Uterus (tissue), 2 donors: ENCODE measurements around the gene ADAMTSL4.

ENCODE experiments used
- POLR2A ChIP-seq, 2 donors: fragments of 450-650 bp; IDR thresholded peaks; one replicate each; pipeline ENCODE4 v1.6.1; 2016; ENCODE audit warnings: antibody characterized with exemption in 2 of 2, mild to moderate bottlenecking in 1 of 2, moderate library complexity in 1 of 2
- TF ChIP-seq, protein P1 (sequence below), 4 experiments: fragments of 200-600 bp in 2 of 4; fragments of 450-650 bp in 2 of 4; sonication (generic) in 2 of 4; IDR thresholded peaks; one replicate each; pipeline ENCODE4 v1.5.1; 2016 to 2019; ENCODE audit warnings: antibody characterized with exemption in 4 of 4, mild to moderate bottlenecking in 2 of 4, moderate library complexity in 1 of 4

- TF ChIP-seq, protein P1, sequence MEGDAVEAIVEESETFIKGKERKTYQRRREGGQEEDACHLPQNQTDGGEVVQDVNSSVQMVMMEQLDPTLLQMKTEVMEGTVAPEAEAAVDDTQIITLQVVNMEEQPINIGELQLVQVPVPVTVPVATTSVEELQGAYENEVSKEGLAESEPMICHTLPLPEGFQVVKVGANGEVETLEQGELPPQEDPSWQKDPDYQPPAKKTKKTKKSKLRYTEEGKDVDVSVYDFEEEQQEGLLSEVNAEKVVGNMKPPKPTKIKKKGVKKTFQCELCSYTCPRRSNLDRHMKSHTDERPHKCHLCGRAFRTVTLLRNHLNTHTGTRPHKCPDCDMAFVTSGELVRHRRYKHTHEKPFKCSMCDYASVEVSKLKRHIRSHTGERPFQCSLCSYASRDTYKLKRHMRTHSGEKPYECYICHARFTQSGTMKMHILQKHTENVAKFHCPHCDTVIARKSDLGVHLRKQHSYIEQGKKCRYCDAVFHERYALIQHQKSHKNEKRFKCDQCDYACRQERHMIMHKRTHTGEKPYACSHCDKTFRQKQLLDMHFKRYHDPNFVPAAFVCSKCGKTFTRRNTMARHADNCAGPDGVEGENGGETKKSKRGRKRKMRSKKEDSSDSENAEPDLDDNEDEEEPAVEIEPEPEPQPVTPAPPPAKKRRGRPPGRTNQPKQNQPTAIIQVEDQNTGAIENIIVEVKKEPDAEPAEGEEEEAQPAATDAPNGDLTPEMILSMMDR (IDR thresholded peaks at IDR 0.05): no peak
- no peak for TF ChIP-seq POLR2A (IDR thresholded peaks at IDR 0.05)
Observed at GRCh38 chr1:150557813-150558212, 8.6 kb downstream of the ADAMTSL4 start.
